ENCODE results near the gene ADAMTS3.

ADAMTS3 gene

DNA sequence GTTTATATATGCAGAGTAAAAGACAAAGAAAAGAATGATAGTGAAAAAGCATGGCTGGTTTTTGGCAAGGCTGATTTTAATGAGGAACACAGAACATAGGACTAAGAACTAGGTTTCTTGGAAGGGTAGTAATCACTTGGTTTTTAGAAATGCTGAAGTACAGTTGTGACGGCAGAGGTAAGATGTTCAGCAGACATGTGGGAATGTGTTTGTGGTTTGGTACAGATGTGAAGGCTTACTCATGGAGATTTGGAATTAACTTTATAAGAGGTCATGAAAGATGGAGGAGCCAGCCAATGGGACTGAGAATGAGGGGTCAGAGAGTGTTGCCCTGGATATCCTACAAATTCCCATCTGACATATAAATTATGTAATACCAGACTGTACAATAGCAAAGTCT is 293.6 kb downstream of the ADAMTS3 start:
- no peak for DNase-seq

DNA sequence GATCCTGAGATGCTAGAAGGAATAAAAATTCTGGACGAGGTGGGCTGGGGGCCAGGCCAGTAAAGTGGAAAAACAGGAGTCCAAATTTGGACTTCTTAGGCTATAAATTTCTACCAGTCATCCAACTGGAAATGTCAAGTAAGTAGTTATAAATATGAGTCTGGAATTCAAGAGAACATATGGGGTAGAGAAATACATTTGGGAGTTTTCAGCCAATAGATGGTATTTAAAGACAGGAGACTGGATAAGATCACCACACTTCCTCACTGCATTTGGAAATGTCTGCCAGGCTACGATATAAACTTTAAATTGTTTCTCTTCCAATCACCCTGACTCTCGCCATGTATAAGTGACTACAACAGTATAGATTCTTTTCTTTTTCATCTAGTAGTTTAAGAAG is 294.8 kb downstream of the ADAMTS3 start:
- DNase-seq = no peak

DNA sequence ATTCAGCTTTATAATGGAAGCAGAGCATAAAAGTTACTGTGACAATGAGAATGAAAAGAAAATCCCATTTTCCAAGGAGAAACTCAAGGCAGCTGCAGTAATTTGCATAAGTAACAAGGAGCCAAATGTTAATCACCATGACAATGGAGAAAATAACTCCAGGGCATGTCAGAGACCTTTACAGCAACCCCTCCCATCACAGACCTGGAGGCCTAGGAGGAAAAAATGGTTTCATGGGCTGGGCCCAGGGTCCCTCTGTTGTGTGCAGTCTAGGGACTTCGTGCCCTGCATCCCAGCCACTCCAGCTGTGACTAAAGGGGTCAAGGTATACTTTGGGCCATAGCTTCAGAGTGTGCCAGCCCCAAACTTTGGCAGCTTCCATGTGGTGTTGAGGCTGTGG is 313.8 kb downstream of the ADAMTS3 start:
- no peak for DNase-seq

DNA sequence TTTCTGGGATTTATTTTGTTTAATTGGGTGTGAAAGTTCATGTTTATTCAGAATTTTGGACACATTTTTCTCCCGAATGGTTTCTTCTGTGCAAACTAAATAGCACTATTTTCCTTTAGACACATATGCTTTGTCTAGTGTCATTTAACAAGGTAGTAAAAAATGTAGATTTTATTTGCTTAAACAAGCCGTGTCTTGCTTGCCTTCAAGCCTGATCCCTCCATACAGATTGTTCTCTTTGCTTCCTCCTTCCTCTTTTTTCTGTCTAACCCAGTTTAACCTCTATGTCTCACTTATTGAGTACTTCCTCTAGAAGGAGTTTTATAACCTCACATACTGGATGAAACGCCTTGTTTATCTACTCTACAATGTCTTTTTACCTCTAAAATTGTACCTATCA is 325.4 kb downstream of the ADAMTS3 start:
- no peak for DNase-seq

DNA sequence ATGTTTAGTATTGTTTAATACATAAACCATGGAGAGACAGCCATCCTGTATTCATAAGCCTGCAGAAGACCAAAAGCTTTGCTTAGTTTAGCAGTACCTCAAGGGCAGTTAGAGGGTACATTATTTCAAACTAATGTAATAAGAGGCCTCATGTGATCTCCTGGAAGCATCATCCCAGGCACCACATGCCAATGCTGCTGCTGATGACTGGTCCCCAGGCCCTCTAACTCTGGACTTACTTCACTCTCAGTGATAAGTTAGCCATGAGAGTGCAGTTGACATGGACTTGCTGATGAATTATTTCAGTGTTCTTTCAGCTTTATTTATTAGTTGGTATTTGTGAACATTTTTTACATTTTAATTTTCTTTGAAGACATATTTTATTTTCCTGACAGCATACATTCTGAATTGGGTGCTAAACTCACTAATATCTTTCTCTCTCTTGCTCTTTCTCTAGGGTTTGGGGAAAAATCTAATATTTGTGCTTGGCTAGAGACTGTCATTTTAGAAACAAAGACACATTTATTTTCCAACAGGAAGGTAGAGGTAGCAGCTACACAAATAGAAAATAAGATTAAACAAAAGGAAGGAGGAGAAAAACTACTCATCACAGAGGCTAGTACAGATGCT is 329.4 kb downstream of the ADAMTS3 start:
- no peak for DNase-seq

Measured in right forelimb (tissue), 1 donor.